HEK293 (cell line): Measurements from ENCODE around the gene MAP7.
"Not testable (repeated sequence)": the region's sequence is repeated elsewhere in the genome, so short reads cannot be mapped to it uniquely, and the experiment has no call there.

ENCODE experiments used
- CTCF ChIA-PET: fragments of 350-600 bp; formaldehyde crosslinking; extraction: SDS; loops from one replicate; lab custom pipeline; 2021; ENCODE audit warnings: antibody characterized with exemption; lab: Yijun Ruan, JAX
- POLR2A ChIA-PET: fragments of 300-600 bp; formaldehyde crosslinking; extraction: SDS; loops from one replicate; lab custom pipeline; 2020; ENCODE audit warnings: antibody characterized with exemption, inconsistent platforms; lab: Yijun Ruan, JAX
- H3K27ac ChIP-seq: fragments of 200-500 bp; sonication (Bioruptor generic); 2 replicates; pipeline ENCODE4 v1.5.1; 2014; ENCODE audit warnings: low read depth, low read length, control low read depth, inconsistent platforms; ENCODE audit errors: extremely low read depth
- H3K36me3 ChIP-seq, 2 experiments: fragments of 200-500 bp in 1 of 2; sonication (Bioruptor generic) in 1 of 2; 1 replicate in 1 of 2; 2 replicates in 1 of 2; pipeline ENCODE4 v1.5.1; 2014 to 2017; ENCODE audit warnings: inconsistent platforms in 2 of 2, low read length in 2 of 2; ENCODE audit not compliant: control insufficient read depth in 2 of 2, insufficient read depth in 1 of 2
- H3K4me1 ChIP-seq: fragments of 200-500 bp; sonication (Bioruptor generic); 2 replicates; pipeline ENCODE4 v1.5.1; 2014; ENCODE audit warnings: mild to moderate bottlenecking, low read length, inconsistent platforms; ENCODE audit not compliant: control insufficient read depth, insufficient read depth
- H3K4me3 ChIP-seq: 2 replicates; pipeline ENCODE4 v1.5.1; 2011; ENCODE audit warnings: low read depth, mild to moderate bottlenecking, control low read depth, low read length, moderate library complexity
- H3K9me3 ChIP-seq: fragments of 200-500 bp; sonication (Bioruptor generic); 2 replicates; pipeline ENCODE4 v1.5.1; 2014; ENCODE audit warnings: low read depth, low read length, inconsistent platforms; ENCODE audit not compliant: control insufficient read depth, insufficient read depth
- GLIS1 ChIP-seq: fragments of 450-650 bp; formaldehyde crosslinking; IDR thresholded peaks from 2 replicates; pipeline ENCODE4 v1.5.1; 2016; ENCODE audit warnings: missing biosample characterization, missing genetic modification characterization
- IKZF3 ChIP-seq: fragments of 450-650 bp; IDR thresholded peaks from 2 replicates; pipeline ENCODE4 v1.5.0; 2018; ENCODE audit warnings: missing biosample characterization, mild to moderate bottlenecking, missing genetic modification characterization, moderate library complexity
- KLF7 ChIP-seq: fragments of 450-650 bp; formaldehyde crosslinking; IDR thresholded peaks from 2 replicates; pipeline ENCODE4 v1.5.1; 2016; ENCODE audit warnings: missing biosample characterization, missing genetic modification characterization, borderline replicate concordance
- SP7 ChIP-seq: fragments of 450-650 bp; formaldehyde crosslinking; IDR thresholded peaks from 2 replicates; pipeline ENCODE4 v1.5.1; 2016; ENCODE audit warnings: missing biosample characterization, missing genetic modification characterization
- ZNF121 ChIP-seq: fragments of 450-650 bp; formaldehyde crosslinking; IDR thresholded peaks from 2 replicates; pipeline ENCODE4 v1.5.1; 2016; ENCODE audit warnings: missing biosample characterization, missing genetic modification characterization
- ZNF202 ChIP-seq: fragments of 450-650 bp; formaldehyde crosslinking; IDR thresholded peaks from 2 replicates; pipeline ENCODE4 v1.5.1; 2016; ENCODE audit warnings: missing biosample characterization, missing genetic modification characterization, borderline replicate concordance
- ZNF311 ChIP-seq: fragments of 450-650 bp; formaldehyde crosslinking; IDR thresholded peaks from 2 replicates; pipeline ENCODE4 v1.5.1; 2017; ENCODE audit warnings: missing biosample characterization, missing genetic modification characterization, borderline replicate concordance
- ZNF350 ChIP-seq: fragments of 450-650 bp; formaldehyde crosslinking; IDR thresholded peaks from 2 replicates; pipeline ENCODE4 v1.5.0; 2017; ENCODE audit warnings: missing biosample characterization, mild to moderate bottlenecking, missing genetic modification characterization
- ZNF394 ChIP-seq: fragments of 450-650 bp; formaldehyde crosslinking; IDR thresholded peaks from 2 replicates; pipeline ENCODE4 v1.5.1; 2016; ENCODE audit warnings: missing biosample characterization, missing genetic modification characterization, mild to moderate bottlenecking, moderate library complexity, borderline replicate concordance
- ZNF747 ChIP-seq: fragments of 450-650 bp; formaldehyde crosslinking; IDR thresholded peaks from 2 replicates; pipeline ENCODE4 v1.5.1; 2016; ENCODE audit warnings: missing biosample characterization, missing genetic modification characterization
- ZNF776 ChIP-seq: fragments of 450-650 bp; formaldehyde crosslinking; IDR thresholded peaks from 2 replicates; pipeline ENCODE4 v1.5.0; 2017; ENCODE audit warnings: missing biosample characterization, missing genetic modification characterization, borderline replicate concordance
- ZXDB ChIP-seq: fragments of 450-650 bp; formaldehyde crosslinking; IDR thresholded peaks from 2 replicates; pipeline ENCODE4 v1.5.1; 2016; ENCODE audit warnings: missing biosample characterization, missing genetic modification characterization
- TF ChIP-seq, protein P1 (sequence below): fragments of 450-650 bp; formaldehyde crosslinking; IDR thresholded peaks from 2 replicates; pipeline ENCODE4 v1.5.1; 2016; ENCODE audit warnings: missing biosample characterization, missing genetic modification characterization
- TF ChIP-seq, protein P2 (sequence below): fragments of 450-650 bp; formaldehyde crosslinking; IDR thresholded peaks from 2 replicates; pipeline ENCODE4 v1.5.1; 2016; ENCODE audit warnings: missing biosample characterization, missing genetic modification characterization, borderline replicate concordance
- TF ChIP-seq, protein P3 (sequence below): fragments of 450-650 bp; formaldehyde crosslinking; IDR thresholded peaks from 2 replicates; pipeline ENCODE4 v1.5.1; 2017; ENCODE audit warnings: missing biosample characterization, missing genetic modification characterization

The MAP7 gene

DNA sequence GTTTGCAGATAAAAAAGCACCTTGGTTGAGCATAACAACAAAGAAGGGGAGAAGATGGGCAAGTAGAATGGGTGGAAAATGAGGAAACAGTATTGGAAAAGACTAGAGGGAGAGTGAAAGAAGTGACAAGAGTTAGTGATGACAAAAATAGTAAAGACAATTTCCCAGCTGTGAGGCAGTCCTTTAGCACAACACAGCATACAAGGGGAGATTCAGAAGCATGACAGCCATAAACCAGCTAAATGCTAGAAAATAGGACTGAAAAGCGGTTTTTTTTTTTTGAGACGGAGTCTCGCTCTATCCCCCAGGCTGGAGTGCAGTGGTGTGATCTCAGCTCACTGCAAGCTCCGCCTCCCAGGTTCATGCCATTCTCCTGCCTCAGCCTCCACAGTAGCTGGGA, 174.4 kb downstream of the MAP7 start:
- H3K27ac ChIP-seq, POLR2A ChIA-PET, H3K4me3 ChIP-seq, H3K4me1 ChIP-seq, H3K9me3 ChIP-seq: not testable (repeated sequence)
- CTCF ChIA-PET: interaction anchor here (0.6 to 1.3 kb wide), 3 partner anchors 133 to 175 kb away, joined by 4 to 6 read pairs (median 5); partner anchors contain the start of gene MAP7
- TF ChIP-seq, protein P1, sequence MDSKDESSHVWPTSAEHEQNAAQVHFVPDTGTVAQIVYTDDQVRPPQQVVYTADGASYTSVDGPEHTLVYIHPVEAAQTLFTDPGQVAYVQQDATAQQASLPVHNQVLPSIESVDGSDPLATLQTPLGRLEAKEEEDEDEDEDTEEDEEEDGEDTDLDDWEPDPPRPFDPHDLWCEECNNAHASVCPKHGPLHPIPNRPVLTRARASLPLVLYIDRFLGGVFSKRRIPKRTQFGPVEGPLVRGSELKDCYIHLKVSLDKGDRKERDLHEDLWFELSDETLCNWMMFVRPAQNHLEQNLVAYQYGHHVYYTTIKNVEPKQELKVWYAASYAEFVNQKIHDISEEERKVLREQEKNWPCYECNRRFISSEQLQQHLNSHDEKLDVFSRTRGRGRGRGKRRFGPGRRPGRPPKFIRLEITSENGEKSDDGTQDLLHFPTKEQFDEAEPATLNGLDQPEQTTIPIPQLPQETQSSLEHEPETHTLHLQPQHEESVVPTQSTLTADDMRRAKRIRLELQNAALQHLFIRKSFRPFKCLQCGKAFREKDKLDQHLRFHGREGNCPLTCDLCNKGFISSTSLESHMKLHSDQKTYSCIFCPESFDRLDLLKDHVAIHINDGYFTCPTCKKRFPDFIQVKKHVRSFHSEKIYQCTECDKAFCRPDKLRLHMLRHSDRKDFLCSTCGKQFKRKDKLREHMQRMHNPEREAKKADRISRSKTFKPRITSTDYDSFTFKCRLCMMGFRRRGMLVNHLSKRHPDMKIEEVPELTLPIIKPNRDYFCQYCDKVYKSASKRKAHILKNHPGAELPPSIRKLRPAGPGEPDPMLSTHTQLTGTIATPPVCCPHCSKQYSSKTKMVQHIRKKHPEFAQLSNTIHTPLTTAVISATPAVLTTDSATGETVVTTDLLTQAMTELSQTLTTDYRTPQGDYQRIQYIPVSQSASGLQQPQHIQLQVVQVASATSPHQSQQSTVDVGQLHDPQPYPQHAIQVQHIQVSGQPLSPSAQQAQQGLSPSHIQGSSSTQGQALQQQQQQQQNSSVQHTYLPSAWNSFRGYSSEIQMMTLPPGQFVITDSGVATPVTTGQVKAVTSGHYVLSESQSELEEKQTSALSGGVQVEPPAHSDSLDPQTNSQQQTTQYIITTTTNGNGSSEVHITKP (tag by site-specific recombination): peak; percentile 26; the same call in 1 of the 2 replicates
- peaks cover 0 to 27% of the 10 kb centered on the region in 2 experiments; a peak in 1 of 3 replicates for H3K36me3 ChIP-seq

DNA sequence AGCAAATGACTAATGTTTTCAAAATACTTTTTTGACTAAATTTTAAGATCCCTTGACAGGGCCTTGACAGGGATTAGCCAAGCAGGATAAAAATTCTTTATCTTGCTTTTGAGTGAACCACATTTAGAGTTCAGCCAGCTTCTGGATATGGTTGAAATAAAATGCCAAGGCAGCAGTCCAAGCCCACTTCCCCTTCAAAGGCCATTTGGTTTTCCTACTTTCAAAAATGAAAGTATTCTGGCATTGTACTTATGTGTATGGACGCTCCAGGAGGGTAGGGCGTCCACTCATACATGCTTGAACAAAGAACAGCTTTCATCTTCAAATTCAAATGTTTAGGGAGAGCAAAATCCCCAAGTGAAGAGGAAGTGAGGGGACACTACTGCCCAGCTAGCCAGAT, 178.3 kb downstream of the MAP7 start:
- Histone ChIP-seq H3K4me3 (no peak overlapping the region), H3K4me1 (no peaks in the 10 kb centered on the region), H3K27ac (no peak overlapping the region), H3K9me3 (no peaks in the 10 kb centered on the region), H3K36me3 (peaks cover 0 to 19% of the 10 kb centered on the region in 2 experiments; a peak in 1 of 3 replicates)
- TF ChIP-seq ZNF311 (tag by site-specific recombination): no peak
- TF ChIP-seq SP7: no peak
- no peak for TF ChIP-seq ZNF202 (tag by site-specific recombination)
- TF ChIP-seq GLIS1 (tag by site-specific recombination): no peak
- no peak for TF ChIP-seq ZNF776 (tag by site-specific recombination)
- TF ChIP-seq, protein P2, sequence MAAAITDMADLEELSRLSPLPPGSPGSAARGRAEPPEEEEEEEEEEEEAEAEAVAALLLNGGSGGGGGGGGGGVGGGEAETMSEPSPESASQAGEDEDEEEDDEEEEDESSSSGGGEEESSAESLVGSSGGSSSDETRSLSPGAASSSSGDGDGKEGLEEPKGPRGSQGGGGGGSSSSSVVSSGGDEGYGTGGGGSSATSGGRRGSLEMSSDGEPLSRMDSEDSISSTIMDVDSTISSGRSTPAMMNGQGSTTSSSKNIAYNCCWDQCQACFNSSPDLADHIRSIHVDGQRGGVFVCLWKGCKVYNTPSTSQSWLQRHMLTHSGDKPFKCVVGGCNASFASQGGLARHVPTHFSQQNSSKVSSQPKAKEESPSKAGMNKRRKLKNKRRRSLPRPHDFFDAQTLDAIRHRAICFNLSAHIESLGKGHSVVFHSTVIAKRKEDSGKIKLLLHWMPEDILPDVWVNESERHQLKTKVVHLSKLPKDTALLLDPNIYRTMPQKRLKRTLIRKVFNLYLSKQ: no peak
- TF ChIP-seq ZNF121 (tag by site-specific recombination): no peak
- TF ChIP-seq IKZF3 (tag by site-specific recombination): no peak
- TF ChIP-seq, protein P3, sequence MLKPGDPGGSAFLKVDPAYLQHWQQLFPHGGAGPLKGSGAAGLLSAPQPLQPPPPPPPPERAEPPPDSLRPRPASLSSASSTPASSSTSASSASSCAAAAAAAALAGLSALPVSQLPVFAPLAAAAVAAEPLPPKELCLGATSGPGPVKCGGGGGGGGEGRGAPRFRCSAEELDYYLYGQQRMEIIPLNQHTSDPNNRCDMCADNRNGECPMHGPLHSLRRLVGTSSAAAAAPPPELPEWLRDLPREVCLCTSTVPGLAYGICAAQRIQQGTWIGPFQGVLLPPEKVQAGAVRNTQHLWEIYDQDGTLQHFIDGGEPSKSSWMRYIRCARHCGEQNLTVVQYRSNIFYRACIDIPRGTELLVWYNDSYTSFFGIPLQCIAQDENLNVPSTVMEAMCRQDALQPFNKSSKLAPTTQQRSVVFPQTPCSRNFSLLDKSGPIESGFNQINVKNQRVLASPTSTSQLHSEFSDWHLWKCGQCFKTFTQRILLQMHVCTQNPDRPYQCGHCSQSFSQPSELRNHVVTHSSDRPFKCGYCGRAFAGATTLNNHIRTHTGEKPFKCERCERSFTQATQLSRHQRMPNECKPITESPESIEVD (tag by site-specific recombination): no peak
- TF ChIP-seq ZXDB: no peak
- no peak for TF ChIP-seq ZNF394 (tag by site-specific recombination)
- no peak for TF ChIP-seq ZNF747 (tag by site-specific recombination)
- no peak for TF ChIP-seq ZNF350
- no peak for TF ChIP-seq KLF7
- CTCF ChIA-PET: interaction anchor here (0.7 kb wide), 1 partner anchor 877 kb away, joined by 3 read pairs; no protein-coding TSS in a partner anchor
- POLR2A ChIA-PET: no interaction called here
